Neuronal stem cell (in vitro differentiated cells): Measurements from ENCODE around the gene ZNF276.

Experiments used
- DNase-seq: peaks from one replicate; pipeline ENCODE4 v3.0.0-alpha.2; 2013; ENCODE audit warnings: low spot score
- H2AFZ ChIP-seq: one replicate; pipeline ENCODE4 v1.6.1; 2013; ENCODE audit warnings: mild to moderate bottlenecking, low read length, inconsistent platforms
- H2AK5ac ChIP-seq: 2 replicates; pipeline ENCODE4 v1.6.1; 2013; ENCODE audit warnings: low read depth, mild to moderate bottlenecking, inconsistent platforms, low read length, moderate library complexity, mixed read lengths
- H2BK120ac ChIP-seq: 2 replicates; pipeline ENCODE4 v1.6.1; 2013; ENCODE audit warnings: low read depth, mild to moderate bottlenecking, inconsistent platforms, low read length, moderate library complexity, mixed read lengths
- H2BK12ac ChIP-seq: one replicate; pipeline ENCODE4 v1.6.1; 2013; ENCODE audit warnings: low read length, inconsistent platforms
- H2BK15ac ChIP-seq: 2 replicates; pipeline ENCODE4 v1.6.1; 2013; ENCODE audit warnings: mild to moderate bottlenecking, low read length, inconsistent platforms, mixed read lengths
- H2BK5ac ChIP-seq: one replicate; pipeline ENCODE4 v1.6.1; 2013; ENCODE audit warnings: inconsistent platforms, mild to moderate bottlenecking, low read length, moderate library complexity
- H3K14ac ChIP-seq: one replicate; pipeline ENCODE4 v1.6.1; 2013; ENCODE audit warnings: low read length, inconsistent platforms
- H3K18ac ChIP-seq: 2 replicates; pipeline ENCODE4 v1.6.1; 2013; ENCODE audit warnings: low read length, inconsistent platforms
- H3K23ac ChIP-seq: 2 replicates; pipeline ENCODE4 v1.6.1; 2013; ENCODE audit warnings: low read depth, mild to moderate bottlenecking, mixed read lengths, low read length, inconsistent platforms; ENCODE audit not compliant: poor library complexity
- H3K27ac ChIP-seq: replicated peaks from 3 replicates; pipeline ENCODE4 v1.5.1; 2013; ENCODE audit warnings: low read length, inconsistent platforms
- H3K27me3 ChIP-seq, 3 experiments: 2 replicates each; pipeline ENCODE4 v1.6.1; 2013; ENCODE audit warnings: low read length in 3 of 3, mild to moderate bottlenecking in 2 of 3, inconsistent platforms in 1 of 3, low read depth in 1 of 3, mixed read lengths in 1 of 3, moderate library complexity in 1 of 3; ENCODE audit not compliant: control insufficient read depth in 3 of 3, insufficient read depth in 3 of 3
- H3K36me3 ChIP-seq, 2 donors: replicated peaks in 1 of 2; 2 replicates each; pipeline ENCODE4 v1.6.1; 2013; ENCODE audit warnings: low read length in 2 of 2; ENCODE audit not compliant: control insufficient read depth in 2 of 2, insufficient read depth in 2 of 2
- H3K4ac ChIP-seq: 2 replicates; pipeline ENCODE4 v1.6.1; 2013; ENCODE audit warnings: inconsistent platforms, mild to moderate bottlenecking, low read length, moderate library complexity
- H3K4me1 ChIP-seq, 2 donors: 1 replicate in 1 of 2; 2 replicates in 1 of 2; pipeline ENCODE4 v1.6.1; 2013; ENCODE audit warnings: low read length in 2 of 2, low read depth in 1 of 2; ENCODE audit not compliant: control insufficient read depth in 2 of 2, insufficient read depth in 1 of 2
- H3K4me2 ChIP-seq: one replicate; pipeline ENCODE4 v1.6.1; 2013; ENCODE audit warnings: mild to moderate bottlenecking, low read length, inconsistent platforms; ENCODE audit not compliant: insufficient read depth, poor library complexity, severe bottlenecking
- H3K4me3 ChIP-seq, 2 donors: 2 replicates each; pipeline ENCODE4 v1.5.1; 2013; ENCODE audit warnings: low read length in 2 of 2, mild to moderate bottlenecking in 2 of 2, inconsistent platforms in 1 of 2, moderate library complexity in 1 of 2
- H3K79me1 ChIP-seq: one replicate; pipeline ENCODE4 v1.6.1; 2013; ENCODE audit warnings: low read depth, mild to moderate bottlenecking, inconsistent platforms, low read length, moderate library complexity
- H3K9ac ChIP-seq: one replicate; pipeline ENCODE4 v1.6.1; 2013; ENCODE audit warnings: mild to moderate bottlenecking, low read depth, low read length, inconsistent platforms; ENCODE audit not compliant: poor library complexity
- H3K9me3 ChIP-seq, 2 donors: replicated peaks in 1 of 2; 2 replicates each; pipeline versions ENCODE3 to v1.6.1; 2013; ENCODE audit warnings: low read length in 2 of 2, mild to moderate bottlenecking in 2 of 2, inconsistent platforms in 1 of 2, low read depth in 1 of 2, mixed read lengths in 1 of 2, moderate library complexity in 1 of 2; ENCODE audit not compliant: control insufficient read depth in 2 of 2, insufficient read depth in 1 of 2
- H4K8ac ChIP-seq: one replicate; pipeline ENCODE4 v1.6.1; 2013; ENCODE audit warnings: low read depth, mild to moderate bottlenecking, inconsistent platforms, low read length, moderate library complexity
- H4K91ac ChIP-seq: one replicate; pipeline ENCODE4 v1.6.1; 2013; ENCODE audit warnings: low read length, low read depth, mild to moderate bottlenecking, inconsistent platforms; ENCODE audit not compliant: poor library complexity
- WGBS, 2 donors: extraction: QIAGEN DNeasy Blood & Tissue Kit; methylation state at CpG; one replicate each; pipeline ENCODE4 v1.1.7; 2013; ENCODE audit warnings: missing lambda C conversion rate in 2 of 2, mixed read lengths in 1 of 2; ENCODE audit not compliant: insufficient read length in 2 of 2, insufficient replicate concordance in 1 of 2; ENCODE audit errors: extremely low coverage in 2 of 2; 5-methylcytosine and 5-hydroxymethylcytosine counted together

Gene ZNF276

DNA sequence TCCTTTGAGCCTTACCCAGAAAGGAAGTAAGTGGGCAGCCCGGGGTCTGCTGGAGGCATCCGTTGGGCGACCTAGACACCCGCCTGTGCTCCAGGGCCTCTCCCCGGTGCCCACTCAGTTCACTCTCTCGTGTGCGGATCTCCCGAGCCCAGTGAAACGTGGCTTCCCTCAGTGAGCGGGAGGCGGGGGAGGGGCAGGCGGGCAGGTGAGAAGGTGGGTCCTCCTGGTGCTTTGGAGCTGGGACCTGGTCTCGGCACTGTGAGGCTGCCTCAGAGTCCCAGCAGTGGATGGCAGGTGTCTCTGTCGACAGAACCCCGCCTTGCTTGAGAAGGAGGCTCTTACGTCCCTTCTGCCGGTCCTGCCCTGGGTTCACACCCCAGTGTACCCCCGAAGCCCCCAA is 8.0 kb downstream of the ZNF276 start:
- peak overlapping the region; percentile 50 for H3K9ac ChIP-seq
- H2BK120ac ChIP-seq: no peak overlapping the region
- no peak overlapping the region for H2AFZ ChIP-seq
- H3K4me1 ChIP-seq: peaks cover 8 to 17% of the 10 kb centered on the region in 2 donors
- H3K23ac ChIP-seq: no peak overlapping the region
- no peaks in the 10 kb centered on the region for H3K9me3 ChIP-seq
- no CpG with 5 or more reads among the region's 18 CpGs for WGBS, 2 donors
- no peak overlapping the region for H3K14ac ChIP-seq
- H4K91ac ChIP-seq: no peak overlapping the region
- H3K4me2 ChIP-seq: no peak overlapping the region
- H4K8ac ChIP-seq: no peak overlapping the region
- no peaks in the 10 kb centered on the region for H3K27me3 ChIP-seq
- H3K4me3 ChIP-seq: no peak overlapping the region
- H2AK5ac ChIP-seq: no peak overlapping the region
- H3K27ac ChIP-seq: no peak overlapping the region
- no peak overlapping the region for H3K18ac ChIP-seq
- H3K79me1 ChIP-seq: peaks cover 2% of the 10 kb centered on the region
- H2BK12ac ChIP-seq: no peak overlapping the region
- H3K4ac ChIP-seq: no peak overlapping the region
- H2BK5ac ChIP-seq: peak overlapping the region; percentile 82
- H2BK15ac ChIP-seq: no peak overlapping the region
- DNase-seq: no peak
- H3K36me3 ChIP-seq: peaks cover 23 to 81% of the 10 kb centered on the region in 2 donors

DNA sequence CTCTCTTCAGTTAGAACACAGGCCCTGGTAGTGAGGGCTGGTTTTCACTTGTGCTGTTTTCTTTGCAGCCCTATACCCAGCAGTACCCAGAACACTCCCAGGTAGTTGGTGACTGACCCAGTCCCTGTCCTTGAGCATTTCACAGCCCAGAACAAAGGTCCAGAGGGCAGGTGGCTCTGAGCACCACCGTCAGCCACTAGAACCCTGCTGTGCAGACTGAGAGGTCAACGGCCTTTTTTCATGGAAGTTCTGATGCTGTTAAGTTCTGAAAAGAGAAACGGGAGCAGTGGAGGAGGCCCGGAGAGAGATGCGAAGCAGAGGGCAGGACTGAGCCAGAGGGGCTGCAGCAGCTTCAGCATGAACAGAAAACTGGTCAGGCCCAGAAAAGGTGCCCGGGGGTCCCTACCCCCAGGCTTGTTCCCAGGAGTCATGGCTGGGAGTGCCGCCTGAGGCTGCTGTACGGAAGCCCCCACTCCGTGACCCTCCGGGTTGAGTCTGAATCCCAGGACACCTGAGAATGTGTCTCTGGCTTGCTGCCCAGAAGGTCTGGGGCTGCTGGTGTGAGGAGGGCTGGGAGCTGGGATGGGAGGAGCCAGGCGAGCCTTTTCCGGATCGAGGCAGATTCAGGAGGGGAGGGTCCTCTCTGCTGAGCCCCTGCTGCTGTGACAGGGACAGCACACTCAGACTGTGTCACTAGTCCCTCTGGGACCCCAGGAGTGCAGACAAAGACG is 8.7 kb downstream of the ZNF276 start:
- H4K91ac ChIP-seq: no peak overlapping the region
- DNase-seq: no peak
- WGBS, 2 donors: no CpG with 5 or more reads among the region's 14 CpGs

DNA sequence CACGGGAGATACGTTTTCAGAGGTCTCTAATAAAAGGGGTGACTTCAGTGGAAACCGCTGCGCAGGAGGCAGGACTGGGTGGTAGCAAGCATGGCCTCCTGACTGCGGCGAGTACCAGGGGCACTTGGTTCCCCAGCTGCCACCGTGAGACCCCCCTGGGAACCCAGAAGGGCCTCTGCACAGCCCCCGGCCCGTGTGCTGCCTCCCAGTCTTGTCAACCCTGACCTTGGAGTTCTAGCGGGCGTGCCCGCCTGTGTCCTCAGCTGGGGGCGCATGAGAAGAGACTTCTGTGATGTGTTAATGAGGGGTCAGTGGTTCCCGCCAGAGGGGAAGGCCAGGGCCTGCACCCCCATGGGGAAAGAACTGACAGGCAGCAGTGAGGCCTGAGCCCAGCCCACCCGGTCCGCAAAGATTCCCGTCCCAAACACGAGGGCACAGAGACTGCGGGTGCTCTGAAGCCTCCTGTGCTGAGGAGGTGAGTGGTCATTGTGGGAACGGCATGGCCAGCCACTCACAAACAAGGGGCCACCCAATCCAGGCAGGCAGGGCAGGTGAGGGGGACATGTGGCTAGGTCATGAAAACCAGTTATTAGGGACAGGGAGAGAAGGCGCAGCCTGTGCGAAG is 9.4 kb downstream of the ZNF276 start:
- no peak overlapping the region for H3K27ac ChIP-seq

More for the DNA sequence above, 8.7 kb downstream of the ZNF276 start:
- Histone ChIP-seq H3K18ac (no peak overlapping the region), H2BK120ac (no peak overlapping the region), H3K27ac (no peak overlapping the region), H3K4me3 (no peak overlapping the region), H3K23ac (no peak overlapping the region), H3K4ac (no peak overlapping the region), H2BK5ac (no peak overlapping the region), H3K9me3 (no peaks in the 10 kb centered on the region), H2AFZ (no peak overlapping the region), H3K27me3 (no peaks in the 10 kb centered on the region), H4K8ac (no peak overlapping the region), H3K9ac (no peak overlapping the region), H2AK5ac (no peak overlapping the region), H3K4me2 (no peak overlapping the region), H3K36me3 (peaks cover 22 to 82% of the 10 kb centered on the region in 2 donors), H3K14ac (no peak overlapping the region), H3K79me1 (peaks cover 2% of the 10 kb centered on the region), H2BK15ac (no peak overlapping the region), H3K4me1 (peaks cover 8 to 17% of the 10 kb centered on the region in 2 donors), H2BK12ac (no peak overlapping the region)

DNA sequence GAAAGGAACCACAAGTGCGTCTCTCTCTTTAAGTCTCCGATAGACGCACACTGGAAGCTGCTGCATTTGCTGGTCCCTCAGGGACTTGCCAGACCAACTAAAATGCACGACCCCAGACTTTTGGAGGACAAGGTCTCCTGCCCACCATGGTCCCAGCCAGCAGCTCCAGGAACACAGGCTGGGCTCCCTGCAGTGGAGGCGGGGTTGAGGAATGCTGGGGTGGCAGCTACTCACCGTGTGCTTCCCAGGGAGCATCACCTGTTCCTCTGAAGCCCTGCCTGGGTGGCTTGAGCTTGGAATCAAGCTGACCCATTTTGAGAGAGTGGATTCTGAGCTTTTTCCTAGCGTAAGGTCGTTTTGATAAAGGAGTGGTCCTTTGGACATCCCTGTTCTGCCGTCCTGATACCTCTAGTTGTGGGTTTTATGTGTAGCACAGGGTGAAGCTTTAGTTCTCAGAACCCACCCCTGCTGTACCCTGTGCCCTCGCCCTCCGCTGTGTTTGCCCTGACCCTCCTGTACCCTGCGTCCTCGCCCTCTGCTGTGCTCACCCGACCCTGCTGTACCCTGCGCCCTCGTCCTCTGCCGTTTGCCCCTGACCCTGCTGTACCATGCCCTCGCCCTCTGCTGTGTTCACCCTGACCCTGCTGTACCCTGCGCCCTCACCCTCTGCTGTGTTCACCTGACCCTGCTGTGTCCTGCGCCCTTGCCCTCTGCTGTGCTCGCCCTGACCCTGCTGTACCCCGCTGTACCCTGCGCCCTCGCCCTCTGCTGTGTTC is 11.0 kb downstream of the ZNF276 start:
- H3K4me3 ChIP-seq: no peak overlapping the region
- no peak overlapping the region for H2BK12ac ChIP-seq
- H3K9me3 ChIP-seq: no peaks in the 10 kb centered on the region
- H3K18ac ChIP-seq: no peak overlapping the region
- no peak overlapping the region for H2AFZ ChIP-seq
- H2BK120ac ChIP-seq: no peak overlapping the region
- no peak overlapping the region for H3K4me2 ChIP-seq
- H3K27me3 ChIP-seq: no peaks in the 10 kb centered on the region
- H3K9ac ChIP-seq: peak overlapping the region; percentile 44
- H3K36me3 ChIP-seq: peaks cover 31 to 95% of the 10 kb centered on the region in 2 donors
- peaks cover 2% of the 10 kb centered on the region for H3K79me1 ChIP-seq
- no peak overlapping the region for H2AK5ac ChIP-seq
- no peak overlapping the region for H4K91ac ChIP-seq
- peaks cover 6 to 17% of the 10 kb centered on the region in 2 donors for H3K4me1 ChIP-seq
- no peak overlapping the region for H3K4ac ChIP-seq
- no peak overlapping the region for H3K27ac ChIP-seq
- no peak overlapping the region for H2BK5ac ChIP-seq
- no peak for DNase-seq
- no peak overlapping the region for H2BK15ac ChIP-seq
- peak overlapping the region; percentile 85 for H3K23ac ChIP-seq
- no CpG with 5 or more reads among the region's 24 CpGs for WGBS, 2 donors
- no peak overlapping the region for H4K8ac ChIP-seq
- H3K14ac ChIP-seq: no peak overlapping the region

More for the DNA sequence above, 9.4 kb downstream of the ZNF276 start:
- Histone ChIP-seq H2BK120ac (no peak overlapping the region), H3K4ac (no peak overlapping the region), H4K91ac (no peak overlapping the region), H4K8ac (no peak overlapping the region), H2BK15ac (no peak overlapping the region), H3K23ac (no peak overlapping the region), H3K4me1 (peaks cover 8 to 17% of the 10 kb centered on the region in 2 donors), H3K27me3 (no peaks in the 10 kb centered on the region), H2BK5ac (no peak overlapping the region), H3K9ac (peak overlapping the region; percentile 44), H2BK12ac (no peak overlapping the region), H3K79me1 (peaks cover 2% of the 10 kb centered on the region), H3K18ac (no peak overlapping the region), H3K9me3 (no peaks in the 10 kb centered on the region), H2AK5ac (no peak overlapping the region), H3K4me3 (no peak overlapping the region), H3K36me3 (peaks cover 25 to 85% of the 10 kb centered on the region in 2 donors), H3K14ac (no peak overlapping the region), H2AFZ (no peak overlapping the region), H3K4me2 (no peak overlapping the region)
- WGBS, 2 donors: no CpG with 5 or more reads among the region's 22 CpGs
- no peak for DNase-seq
